ENCODE results near the gene GCK.

DNA sequence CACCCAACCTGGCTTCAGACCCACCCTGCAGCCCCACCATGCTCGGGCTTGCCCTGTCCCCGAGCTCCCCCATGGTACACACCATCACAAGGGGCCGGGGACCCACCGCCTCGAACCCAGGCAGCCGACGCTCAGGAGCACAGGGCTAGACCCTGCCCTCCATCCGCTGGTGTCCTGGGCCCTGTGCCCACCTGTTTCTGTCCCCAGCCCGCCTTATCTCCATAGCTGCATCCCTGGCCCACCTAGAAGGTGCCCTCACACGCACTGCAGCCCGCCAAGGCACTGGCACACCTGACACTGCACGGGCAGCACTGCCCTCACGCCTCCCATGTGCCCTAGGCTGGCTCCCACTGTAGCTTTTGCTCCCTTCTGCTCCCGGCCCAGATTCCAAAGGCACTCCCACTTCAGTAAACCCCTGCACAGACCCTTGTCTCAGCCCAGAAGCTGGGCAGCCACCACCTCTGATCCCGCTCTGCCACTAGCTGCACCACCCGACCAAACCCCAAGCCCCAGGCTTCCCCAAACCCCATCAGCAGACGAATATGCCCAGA, 28.7 kb upstream of the GCK start:
- TF ChIP-seq, protein P1, sequence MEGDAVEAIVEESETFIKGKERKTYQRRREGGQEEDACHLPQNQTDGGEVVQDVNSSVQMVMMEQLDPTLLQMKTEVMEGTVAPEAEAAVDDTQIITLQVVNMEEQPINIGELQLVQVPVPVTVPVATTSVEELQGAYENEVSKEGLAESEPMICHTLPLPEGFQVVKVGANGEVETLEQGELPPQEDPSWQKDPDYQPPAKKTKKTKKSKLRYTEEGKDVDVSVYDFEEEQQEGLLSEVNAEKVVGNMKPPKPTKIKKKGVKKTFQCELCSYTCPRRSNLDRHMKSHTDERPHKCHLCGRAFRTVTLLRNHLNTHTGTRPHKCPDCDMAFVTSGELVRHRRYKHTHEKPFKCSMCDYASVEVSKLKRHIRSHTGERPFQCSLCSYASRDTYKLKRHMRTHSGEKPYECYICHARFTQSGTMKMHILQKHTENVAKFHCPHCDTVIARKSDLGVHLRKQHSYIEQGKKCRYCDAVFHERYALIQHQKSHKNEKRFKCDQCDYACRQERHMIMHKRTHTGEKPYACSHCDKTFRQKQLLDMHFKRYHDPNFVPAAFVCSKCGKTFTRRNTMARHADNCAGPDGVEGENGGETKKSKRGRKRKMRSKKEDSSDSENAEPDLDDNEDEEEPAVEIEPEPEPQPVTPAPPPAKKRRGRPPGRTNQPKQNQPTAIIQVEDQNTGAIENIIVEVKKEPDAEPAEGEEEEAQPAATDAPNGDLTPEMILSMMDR (conservative IDR thresholded peaks at IDR 0.05; ENCODE audit: low read depth, low read length), result no peak
- TF ChIP-seq EZH2 (IDR thresholded peaks at IDR 0.05; ENCODE audit: low read length, unreplicated experiment) (no peak), EZH2phosphoT487 (IDR thresholded peaks at IDR 0.05; ENCODE audit: borderline replicate concordance, low read length) (no peak)
